ENCODE measurements around the gene ARID2.
A peak's percentile ranks its signal among the peaks of the same experiment; 100 is the strongest.

The ARID2 gene

DNA sequence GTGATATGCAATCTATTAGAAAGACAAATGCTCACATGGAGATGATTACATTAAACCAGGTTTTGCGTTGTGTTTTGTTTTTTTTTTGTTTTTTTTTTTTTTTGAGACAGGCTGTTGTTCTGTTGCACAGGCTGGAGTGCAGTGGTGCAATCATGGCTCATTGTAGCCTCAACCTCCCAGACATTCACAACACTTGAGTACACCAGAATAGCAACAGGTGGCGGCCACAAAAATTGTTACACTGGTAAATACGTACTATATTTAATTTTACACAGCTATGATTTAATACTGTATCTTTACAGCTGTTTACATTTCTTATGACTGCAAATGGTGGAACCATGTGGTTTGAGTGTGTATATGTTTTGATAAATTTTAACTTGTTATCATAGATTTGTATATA, 200.9 kb downstream of the ARID2 start:
- TF ChIP-seq SCRT1 (tag by site-specific recombination; IDR thresholded peaks at IDR 0.05; ENCODE audit: borderline replicate concordance) (peak; percentile 66; the same call in 1 of the 2 replicates), ZNF341 (tag by site-specific recombination; IDR thresholded peaks at IDR 0.05; ENCODE audit: low read depth) (no peak), SCRT2 (tag by site-specific recombination; IDR thresholded peaks at IDR 0.05) (peak; percentile 85)
- Histone ChIP-seq H3K4me1 (ENCODE audit: control insufficient read depth, insufficient read depth, low read length) (peaks cover under 1% of the 10 kb centered on the region; the same call in 1 of the 2 replicates), H3K9me3 (ENCODE audit: control insufficient read depth, insufficient read depth, low read depth, low read length) (no peaks in the 10 kb centered on the region), H3K27ac (ENCODE audit: extremely low read depth, low read depth, low read length) (no peak overlapping the region), H3K36me3 (ENCODE audit: control insufficient read depth in 2 of 2, insufficient read depth in 1 of 2, low read length in 2 of 2) (peaks cover 43 to 48% of the 10 kb centered on the region in 2 experiments), H3K4me3 (ENCODE audit: low read depth, low read length) (no peak overlapping the region)
- ChIA-PET POLR2A (no interaction called here), CTCF (interaction anchor here (0.7 kb wide), 1 partner anchor 369 kb away, joined by 3 read pairs; no protein-coding TSS in a partner anchor)

DNA sequence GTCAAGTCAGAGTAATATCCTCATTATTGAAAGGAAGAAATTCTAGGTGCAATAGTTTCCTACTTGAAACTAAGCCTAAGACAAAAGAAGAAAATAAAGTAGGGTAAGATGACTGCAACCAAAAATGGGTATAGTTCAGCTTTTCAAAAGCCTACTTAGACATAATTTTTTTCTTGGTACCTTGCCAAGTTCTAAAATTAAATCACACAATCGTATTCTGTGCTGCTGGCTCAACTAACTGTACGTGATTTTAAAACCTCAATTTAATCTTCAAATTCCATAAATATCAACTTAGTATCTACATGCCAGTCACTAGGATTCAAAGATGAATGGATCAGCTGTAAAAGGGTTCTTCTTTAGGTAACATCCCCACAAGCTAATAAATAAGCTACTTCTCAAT, 204.0 kb downstream of the ARID2 start:
- Histone ChIP-seq H3K4me3 (ENCODE audit: low read depth, low read length) (no peak overlapping the region), H3K4me1 (ENCODE audit: control insufficient read depth, insufficient read depth, low read length) (peaks cover 5% of the 10 kb centered on the region; the same call in 1 of the 2 replicates), H3K27ac (ENCODE audit: extremely low read depth, low read depth, low read length) (no peak overlapping the region), H3K9me3 (ENCODE audit: control insufficient read depth, insufficient read depth, low read depth, low read length) (no peaks in the 10 kb centered on the region), H3K36me3 (ENCODE audit: control insufficient read depth in 2 of 2, insufficient read depth in 1 of 2, low read length in 2 of 2) (peaks cover 25 to 29% of the 10 kb centered on the region in 2 experiments)
- ChIA-PET CTCF (interaction anchor here (1.2 kb wide), 1 partner anchor 25 kb away, joined by 3 read pairs; no protein-coding TSS in a partner anchor), POLR2A (no interaction called here)
- TF ChIP-seq KLF9 (tag by site-specific recombination; IDR thresholded peaks at IDR 0.05; ENCODE audit: low read depth) (no peak), ZNF366 (tag by site-specific recombination; conservative IDR thresholded peaks at IDR 0.05) (no peak), OVOL3 (tag by site-specific recombination; IDR thresholded peaks at IDR 0.05) (no peak), ZNF416 (tag by site-specific recombination; IDR thresholded peaks at IDR 0.05) (no peak), ZNF398 (tag by site-specific recombination; IDR thresholded peaks at IDR 0.05) (no peak), KLF16 (tag by site-specific recombination; IDR thresholded peaks at IDR 0.05) (no peak), ZNF221 (tag by site-specific recombination; IDR thresholded peaks at IDR 0.05; ENCODE audit: borderline replicate concordance) (no peak), ZSCAN30 (tag by site-specific recombination; IDR thresholded peaks at IDR 0.05) (no peak)
- TF ChIP-seq, protein P1, sequence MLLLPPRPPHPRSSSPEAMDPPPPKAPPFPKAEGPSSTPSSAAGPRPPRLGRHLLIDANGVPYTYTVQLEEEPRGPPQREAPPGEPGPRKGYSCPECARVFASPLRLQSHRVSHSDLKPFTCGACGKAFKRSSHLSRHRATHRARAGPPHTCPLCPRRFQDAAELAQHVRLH (tag by site-specific recombination; IDR thresholded peaks at IDR 0.05) = no peak

DNA sequence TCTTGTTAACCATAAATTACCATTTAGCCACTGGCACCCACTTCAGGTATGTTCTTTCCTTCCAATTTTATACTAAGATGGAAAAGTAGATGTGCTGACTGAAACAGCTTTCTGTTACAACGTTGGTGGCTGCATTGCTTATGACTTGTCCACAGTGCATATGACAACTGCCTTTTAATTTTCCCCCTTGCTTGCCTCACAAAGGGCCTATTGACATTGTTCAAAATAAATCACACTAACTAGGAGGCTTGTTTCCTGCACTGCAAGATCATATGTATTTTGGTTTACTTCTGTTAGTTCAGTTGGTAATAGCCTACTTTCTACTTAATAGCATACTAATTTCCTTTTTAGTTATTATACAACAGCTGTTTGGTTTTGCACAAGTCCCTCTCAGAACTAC, 205.4 kb downstream of the ARID2 start:
- TF ChIP-seq ZNF248 (tag by site-specific recombination; IDR thresholded peaks at IDR 0.05) (no peak), ZNF266 (tag by site-specific recombination; IDR thresholded peaks at IDR 0.05; ENCODE audit: low read depth) (no peak)
- Histone ChIP-seq H3K27ac (ENCODE audit: extremely low read depth, low read depth, low read length) (no peak overlapping the region), H3K4me1 (ENCODE audit: control insufficient read depth, insufficient read depth, low read length) (peaks cover 5% of the 10 kb centered on the region; the same call in 1 of the 2 replicates), H3K36me3 (ENCODE audit: control insufficient read depth in 2 of 2, insufficient read depth in 1 of 2, low read length in 2 of 2) (peaks cover 13 to 21% of the 10 kb centered on the region in 2 experiments), H3K9me3 (ENCODE audit: control insufficient read depth, insufficient read depth, low read depth, low read length) (no peaks in the 10 kb centered on the region), H3K4me3 (ENCODE audit: low read depth, low read length) (no peak overlapping the region)
- ChIA-PET CTCF (no interaction called here), POLR2A (no interaction called here)

- Histone ChIP-seq H3K4me1 (ENCODE audit: control insufficient read depth, insufficient read depth, low read length) (peaks cover 5% of the 10 kb centered on the region; the same call in 1 of the 2 replicates), H3K9me3 (ENCODE audit: control insufficient read depth, insufficient read depth, low read depth, low read length) (no peaks in the 10 kb centered on the region), H3K4me3 (ENCODE audit: low read depth, low read length) (no peak overlapping the region), H3K27ac (ENCODE audit: extremely low read depth, low read depth, low read length) (no peak overlapping the region), H3K36me3 (ENCODE audit: control insufficient read depth in 2 of 2, insufficient read depth in 1 of 2, low read length in 2 of 2) (peaks cover 13 to 32% of the 10 kb centered on the region in 2 experiments)
- ChIA-PET POLR2A (no interaction called here), CTCF (no interaction called here)
- TF ChIP-seq TRIM28 (IDR thresholded peaks at IDR 0.05; ENCODE audit: borderline replicate concordance, low read length) = no peak
- TF ChIP-seq PRDM10 (tag by site-specific recombination; IDR thresholded peaks at IDR 0.05) = no peak
- TF ChIP-seq, protein P2, sequence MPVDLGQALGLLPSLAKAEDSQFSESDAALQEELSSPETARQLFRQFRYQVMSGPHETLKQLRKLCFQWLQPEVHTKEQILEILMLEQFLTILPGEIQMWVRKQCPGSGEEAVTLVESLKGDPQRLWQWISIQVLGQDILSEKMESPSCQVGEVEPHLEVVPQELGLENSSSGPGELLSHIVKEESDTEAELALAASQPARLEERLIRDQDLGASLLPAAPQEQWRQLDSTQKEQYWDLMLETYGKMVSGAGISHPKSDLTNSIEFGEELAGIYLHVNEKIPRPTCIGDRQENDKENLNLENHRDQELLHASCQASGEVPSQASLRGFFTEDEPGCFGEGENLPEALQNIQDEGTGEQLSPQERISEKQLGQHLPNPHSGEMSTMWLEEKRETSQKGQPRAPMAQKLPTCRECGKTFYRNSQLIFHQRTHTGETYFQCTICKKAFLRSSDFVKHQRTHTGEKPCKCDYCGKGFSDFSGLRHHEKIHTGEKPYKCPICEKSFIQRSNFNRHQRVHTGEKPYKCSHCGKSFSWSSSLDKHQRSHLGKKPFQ (tag by site-specific recombination; IDR thresholded peaks at IDR 0.05) = no peak
- no peak for TF ChIP-seq ZNF785 (tag by site-specific recombination; IDR thresholded peaks at IDR 0.05)
These were observed 209.1 kb downstream of the ARID2 start for GRCh38 chr12:45938566-45938965.

Measured in HEK293 (cell line).